Astrocyte (in vitro differentiated cells and primary cell): Measurements from ENCODE around the gene MB. TPM values are rescaled to one million over a fixed set of nuclear protein-coding genes. Genes with fewer than 3 reads are reported as not detected.
A peak's percentile ranks its signal among the peaks of the same experiment; 100 is the strongest.

Experiments used
- DNase-seq: peaks from one replicate; pipeline ENCODE4 v3.0.0-alpha.2; 2010; ENCODE audit warnings: low read depth
- FAIRE-seq: peaks from 2 replicates; lab custom pipeline; 2011; peaks lifted over from hg19 to GRCh38; lab: Jason Lieb, UNC
- H2AFZ ChIP-seq: 2 replicates; pipeline ENCODE4 v1.6.0; 2012; ENCODE audit warnings: low read depth, low read length, inconsistent platforms
- H3K27ac ChIP-seq: 2 replicates; pipeline ENCODE4 v1.5.1; 2011; ENCODE audit warnings: low read depth, low read length, inconsistent platforms
- H3K27me3 ChIP-seq: 2 replicates; pipeline ENCODE4 v1.6.0; 2011; ENCODE audit warnings: low read length, inconsistent platforms; ENCODE audit not compliant: insufficient read depth
- H3K36me3 ChIP-seq: 2 replicates; pipeline ENCODE4 v1.5.1; 2011; ENCODE audit warnings: low read length, inconsistent platforms; ENCODE audit not compliant: insufficient read depth
- H3K4me1 ChIP-seq: 2 replicates; pipeline ENCODE4 v1.5.1; 2011; ENCODE audit warnings: low read length, inconsistent platforms; ENCODE audit not compliant: insufficient read depth
- H3K4me2 ChIP-seq: 2 replicates; pipeline ENCODE4 v1.6.0; 2012; ENCODE audit warnings: low read length, inconsistent platforms
- H3K4me3 ChIP-seq: 2 replicates; pipeline ENCODE4 v1.5.1; 2011; ENCODE audit warnings: low read depth, mild to moderate bottlenecking, low read length, inconsistent platforms; ENCODE audit not compliant: insufficient read depth
- H3K79me2 ChIP-seq: 2 replicates; pipeline ENCODE4 v1.6.0; 2012; ENCODE audit warnings: mild to moderate bottlenecking, low read length, inconsistent platforms; ENCODE audit not compliant: insufficient read depth
- H3K9ac ChIP-seq: 2 replicates; pipeline ENCODE4 v1.6.0; 2012; ENCODE audit warnings: mild to moderate bottlenecking, low read length, inconsistent platforms
- H3K9me3 ChIP-seq: 2 replicates; pipeline ENCODE4 v1.5.1; 2012; ENCODE audit warnings: low read depth, mild to moderate bottlenecking, low read length, inconsistent platforms; ENCODE audit not compliant: insufficient read depth
- H4K20me1 ChIP-seq: 2 replicates; pipeline ENCODE4 v1.6.0; 2012; ENCODE audit warnings: low read length, inconsistent platforms; ENCODE audit not compliant: insufficient read depth
- H3K27ac Mint-ChIP-seq: one replicate; pipeline ENCODE4 v1.8.0; 2021; ENCODE audit warnings: mild to moderate bottlenecking, mixed read lengths; ENCODE audit not compliant: unreplicated experiment
- H3K27me3 Mint-ChIP-seq: one replicate; pipeline ENCODE4 v1.8.0; 2021; ENCODE audit warnings: low read depth, mixed read lengths; ENCODE audit not compliant: unreplicated experiment
- H3K36me3 Mint-ChIP-seq: one replicate; pipeline ENCODE4 v1.8.0; 2021; ENCODE audit warnings: low read depth, mixed read lengths; ENCODE audit not compliant: unreplicated experiment
- H3K4me1 Mint-ChIP-seq: one replicate; pipeline ENCODE4 v1.8.0; 2021; ENCODE audit warnings: low read depth, mixed read lengths; ENCODE audit not compliant: unreplicated experiment
- H3K4me3 Mint-ChIP-seq: one replicate; pipeline ENCODE4 v1.8.0; 2021; ENCODE audit warnings: mild to moderate bottlenecking, moderate library complexity, mixed read lengths; ENCODE audit not compliant: unreplicated experiment
- H3K9me3 Mint-ChIP-seq: one replicate; pipeline ENCODE4 v1.8.0; 2021; ENCODE audit warnings: mild to moderate bottlenecking, mixed read lengths; ENCODE audit not compliant: unreplicated experiment
- CTCF ChIP-seq: IDR thresholded peaks from 2 replicates; pipeline ENCODE4 v1.5.1; 2011; ENCODE audit warnings: low read depth, mild to moderate bottlenecking, inconsistent platforms, low read length, moderate library complexity; ENCODE audit not compliant: insufficient read depth
- EZH2 ChIP-seq: IDR thresholded peaks from 2 replicates; pipeline ENCODE4 v1.6.1; 2012; ENCODE audit warnings: mild to moderate bottlenecking, low read length, inconsistent platforms; ENCODE audit not compliant: insufficient read depth
- total RNA-seq: library from RNA; stranded (reverse); gene quantifications from 2 replicates; pipeline ENCODE4 v1.2.1, GENCODE V29; 2021

The MB gene
- total RNA-seq, 1 donor from 2014 or later = not detected

DNA sequence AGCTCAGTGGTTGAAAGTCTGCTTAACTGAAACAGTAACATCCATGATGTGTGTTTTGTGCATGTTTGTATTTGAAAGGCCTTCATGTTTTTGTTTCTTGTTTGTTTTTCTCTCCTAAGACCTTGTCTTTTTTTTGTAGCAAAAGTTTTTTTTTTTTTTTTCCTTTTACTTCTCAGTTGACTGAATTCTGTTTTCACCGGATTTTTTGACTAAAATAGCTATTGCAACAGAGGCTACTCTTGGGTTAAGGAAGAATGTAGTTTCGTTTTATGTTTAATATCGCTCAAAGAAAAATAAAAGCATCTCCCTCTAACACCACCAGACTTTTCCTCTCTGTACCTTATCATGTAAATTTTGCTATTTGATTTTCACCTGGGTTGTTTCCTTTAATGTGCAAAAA is 46.2 kb upstream of the MB start:
- peaks cover 3% of the 10 kb centered on the region for H3K4me1 Mint-ChIP-seq
- Histone ChIP-seq H3K27ac (no peak overlapping the region), H3K4me3 (no peak overlapping the region), H4K20me1 (no peaks in the 10 kb centered on the region), H2AFZ (no peak overlapping the region), H3K9me3 (peaks cover 8% of the 10 kb centered on the region), H3K36me3 (no peaks in the 10 kb centered on the region), H3K4me2 (no peak overlapping the region), H3K79me2 (no peaks in the 10 kb centered on the region), H3K27me3 (no peaks in the 10 kb centered on the region), H3K4me1 (no peaks in the 10 kb centered on the region), H3K9ac (no peak overlapping the region)
- H3K27ac Mint-ChIP-seq = no peak overlapping the region
- H3K27me3 Mint-ChIP-seq = no peaks in the 10 kb centered on the region
- H3K9me3 Mint-ChIP-seq = peaks cover 27% of the 10 kb centered on the region
- no peak for TF ChIP-seq CTCF
- peaks cover 20% of the 10 kb centered on the region for H3K36me3 Mint-ChIP-seq
- DNase-seq = no peak
- no peak overlapping the region for H3K4me3 Mint-ChIP-seq
- FAIRE-seq = peak; percentile 52

GRCh38 chr22:35662914-35663313 is 45.8 kb upstream of the MB start:
- H3K27ac Mint-ChIP-seq = no peak overlapping the region
- no peaks in the 10 kb centered on the region for H3K27me3 Mint-ChIP-seq
- peaks cover 28% of the 10 kb centered on the region for H3K9me3 Mint-ChIP-seq
- H3K4me3 ChIP-seq = no peak overlapping the region
- H3K9ac ChIP-seq = no peak overlapping the region
- H2AFZ ChIP-seq = no peak overlapping the region
- FAIRE-seq = no peak
- H3K9me3 ChIP-seq = peaks cover 8% of the 10 kb centered on the region
- no peaks in the 10 kb centered on the region for H3K4me1 ChIP-seq
- H3K4me3 Mint-ChIP-seq = no peak overlapping the region
- H3K36me3 Mint-ChIP-seq = peaks cover 25% of the 10 kb centered on the region
- TF ChIP-seq CTCF = no peak
- TF ChIP-seq EZH2 = no peak
- no peaks in the 10 kb centered on the region for H3K36me3 ChIP-seq
- no peak overlapping the region for H3K27ac ChIP-seq
- no peak for DNase-seq
- H3K4me2 ChIP-seq = no peak overlapping the region
- no peaks in the 10 kb centered on the region for H3K27me3 ChIP-seq
- H3K79me2 ChIP-seq = no peaks in the 10 kb centered on the region
- peaks cover 3% of the 10 kb centered on the region for H3K4me1 Mint-ChIP-seq
- H4K20me1 ChIP-seq = no peaks in the 10 kb centered on the region

DNA sequence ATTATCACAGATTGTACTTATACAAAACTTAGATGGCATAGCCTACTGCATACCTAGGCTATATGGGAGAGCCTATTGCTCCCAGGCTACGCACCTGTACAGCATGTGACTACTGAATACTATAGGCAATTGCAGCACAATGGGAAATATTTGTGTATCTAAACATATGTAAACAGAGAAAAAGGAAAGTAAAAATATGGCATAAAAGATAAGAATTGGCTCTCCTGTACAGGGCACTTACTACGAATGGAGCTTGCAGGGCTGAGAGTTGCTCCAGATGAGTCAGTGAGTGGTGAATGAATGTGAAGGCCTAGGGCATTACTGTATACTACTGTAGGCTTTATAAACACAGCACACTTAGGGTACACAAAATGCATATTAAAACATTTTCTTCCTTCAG is 44.3 kb upstream of the MB start:
- no peak overlapping the region for H3K4me3 ChIP-seq
- H3K27ac Mint-ChIP-seq = no peak overlapping the region
- DNase-seq = peak; percentile 20
- H3K27me3 ChIP-seq = no peaks in the 10 kb centered on the region
- TF ChIP-seq CTCF (no peak), EZH2 (no peak)
- no peaks in the 10 kb centered on the region for H4K20me1 ChIP-seq
- no peak for FAIRE-seq
- no peaks in the 10 kb centered on the region for H3K4me1 ChIP-seq
- no peak overlapping the region for H3K4me3 Mint-ChIP-seq
- peaks cover 3% of the 10 kb centered on the region for H3K4me1 Mint-ChIP-seq
- H2AFZ ChIP-seq = no peak overlapping the region
- H3K79me2 ChIP-seq = no peaks in the 10 kb centered on the region
- peaks cover 20% of the 10 kb centered on the region for H3K9me3 Mint-ChIP-seq
- H3K9ac ChIP-seq = no peak overlapping the region
- no peaks in the 10 kb centered on the region for H3K27me3 Mint-ChIP-seq
- H3K4me2 ChIP-seq = no peak overlapping the region
- H3K36me3 Mint-ChIP-seq = peaks cover 27% of the 10 kb centered on the region
- no peaks in the 10 kb centered on the region for H3K36me3 ChIP-seq
- peaks cover 3% of the 10 kb centered on the region for H3K9me3 ChIP-seq
- H3K27ac ChIP-seq = no peak overlapping the region
